T47D (cell line): ENCODE results near the gene UQCRC2.

ENCODE experiments used
- DNase-seq, 2 experiments: peaks; one replicate each; pipeline versions ENCODE4 v3.0.0 to v3.0.0-alpha.2; 2011 to 2012; ENCODE audit warnings: low read depth in 1 of 2, low spot score in 1 of 2
- JUND ChIP-seq: IDR thresholded peaks from 2 replicates; pipeline ENCODE4 v1.6.1; 2012; ENCODE audit warnings: low read depth
- in situ Hi-C: cut with HindIII; loops from 2 replicates; pipeline ENCODE4 v1.10.0; 2016; ENCODE audit warnings: low sequenced_read_pairs, low pct_unique_long_range_greater_than_20kb

Gene UQCRC2

DNA sequence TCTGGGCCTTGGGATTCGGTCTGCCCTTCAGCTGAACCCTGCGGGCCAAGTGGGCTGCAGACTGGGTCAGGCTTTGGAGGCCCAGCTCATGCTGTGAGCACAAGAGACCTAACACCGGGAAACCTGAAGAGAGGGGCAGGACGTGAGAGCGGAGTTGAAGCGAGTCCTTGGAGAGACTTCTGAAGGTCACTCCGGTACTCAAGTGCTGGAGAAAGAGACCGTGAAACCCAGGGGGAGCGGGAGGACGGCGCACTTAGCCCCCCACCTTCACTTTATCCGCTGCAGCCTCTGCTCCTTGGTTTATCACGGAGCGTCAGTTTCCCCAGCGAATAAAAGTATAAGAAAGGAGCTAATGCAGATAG, 361 bp downstream of the UQCRC2 start:
- DNase-seq: peak in 1 of 2 experiments; percentile 3
- in situ Hi-C loops: no loop called here
- no peak for TF ChIP-seq JUND

DNA sequence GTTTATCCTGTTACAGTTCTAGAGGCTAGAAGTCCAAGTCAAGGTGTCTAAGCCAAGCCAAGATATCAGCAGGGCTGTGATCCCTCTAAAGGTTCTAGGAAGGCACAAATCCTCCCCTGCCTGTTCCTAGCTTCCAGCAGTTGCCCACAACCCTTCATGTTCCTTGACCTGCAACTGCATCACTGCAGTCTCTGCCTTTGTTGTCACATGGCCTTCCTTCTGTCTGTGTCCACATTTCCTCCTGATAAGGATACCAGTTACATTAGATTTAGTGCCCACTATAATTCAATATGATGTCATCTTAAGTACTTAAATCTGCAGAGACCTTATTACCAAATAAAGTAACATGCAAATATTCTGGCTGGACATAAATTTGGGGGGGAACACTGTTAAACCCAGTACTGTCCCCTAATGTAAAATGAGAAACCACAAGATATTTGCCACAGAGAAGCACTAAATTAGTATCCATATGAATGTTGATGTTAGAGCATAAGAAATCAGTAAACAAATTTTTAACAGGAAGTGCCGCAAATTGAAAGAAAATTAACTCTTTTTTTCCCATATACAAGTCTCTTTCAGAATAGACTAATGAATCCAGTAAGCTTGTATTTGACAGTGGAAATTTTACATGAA, 4.7 kb downstream of the UQCRC2 start:
- no peak for DNase-seq
- in situ Hi-C loops: no loop called here
- TF ChIP-seq JUND: no peak

DNA sequence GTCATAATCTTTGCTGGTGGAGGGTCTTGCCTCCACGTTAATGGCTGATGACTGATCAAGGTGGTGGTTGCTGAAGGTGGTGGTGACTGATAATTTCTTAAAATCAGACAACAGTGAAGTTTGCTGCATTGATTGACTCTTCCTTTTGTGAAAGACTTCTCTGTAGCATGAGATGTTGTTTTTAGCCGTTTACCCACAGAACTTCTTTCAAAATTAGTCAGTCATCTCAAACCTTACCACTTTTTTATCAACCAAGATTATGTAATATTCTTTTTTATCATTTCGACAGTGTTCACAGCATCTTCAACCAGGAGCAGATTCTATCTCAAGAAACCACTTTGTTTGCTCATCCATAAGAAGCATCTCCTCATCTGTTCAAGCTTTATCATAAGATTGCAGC, 5.9 kb downstream of the UQCRC2 start:
- in situ Hi-C loops: no loop called here
- DNase-seq: no peak
- no peak for TF ChIP-seq JUND

DNA sequence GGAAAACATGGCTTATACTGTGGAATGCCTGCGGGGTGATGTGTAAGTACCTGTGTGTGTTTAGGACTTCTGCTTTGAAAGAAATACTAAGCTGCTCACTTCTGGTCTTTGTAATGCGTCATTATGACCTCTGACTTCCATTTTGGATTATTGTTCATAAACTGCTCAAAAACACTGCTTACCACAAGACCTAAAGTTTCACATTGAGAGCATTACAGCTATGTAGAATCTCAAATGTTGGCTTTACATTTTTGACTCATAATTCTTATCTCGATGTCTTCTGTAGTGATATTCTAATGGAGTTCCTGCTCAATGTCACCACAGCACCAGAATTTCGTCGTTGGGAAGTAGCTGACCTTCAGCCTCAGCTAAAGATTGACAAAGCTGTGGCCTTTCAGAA, 9.3 kb downstream of the UQCRC2 start:
- DNase-seq: no peak
- in situ Hi-C loops: no loop called here
- TF ChIP-seq JUND: no peak

DNA sequence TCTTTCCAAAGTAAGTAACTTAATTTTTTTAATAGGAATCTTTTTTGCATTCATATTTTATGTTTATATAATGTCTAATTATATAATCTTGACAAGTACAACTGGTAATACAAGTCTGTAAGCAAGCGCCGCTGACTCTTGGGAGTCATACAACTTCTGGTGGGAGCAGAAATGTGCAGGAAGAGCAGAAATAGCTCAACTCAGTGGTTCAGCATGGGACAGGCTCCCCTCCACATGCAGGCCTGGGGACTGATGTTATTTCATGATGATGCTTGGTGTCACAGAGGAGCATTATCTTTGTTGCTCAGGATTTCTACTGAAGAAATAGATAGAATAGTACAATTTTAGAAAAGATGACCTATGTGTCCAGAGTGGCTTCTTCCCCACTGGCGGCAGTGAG, 10.7 kb downstream of the UQCRC2 start:
- in situ Hi-C loops: no loop called here
- no peak for TF ChIP-seq JUND
- DNase-seq: no peak

DNA sequence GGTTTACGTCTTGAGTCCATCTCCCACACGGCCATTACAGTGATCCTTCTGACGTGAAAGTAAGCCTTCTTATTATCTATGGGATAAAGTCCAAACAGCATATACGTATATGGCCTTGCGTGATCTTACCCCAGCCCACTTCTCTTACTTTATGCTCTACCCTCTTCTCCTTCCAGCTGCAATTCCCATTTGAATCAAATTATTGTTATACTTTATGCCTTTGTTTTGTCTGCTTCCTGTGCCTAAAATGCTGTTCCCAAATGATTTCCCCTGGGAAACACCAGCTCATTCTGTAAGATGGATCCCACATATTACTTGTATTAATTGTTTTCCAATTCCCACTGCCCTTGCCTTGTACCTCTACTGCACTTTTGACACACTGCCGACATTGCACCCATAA, 11.2 kb downstream of the UQCRC2 start:
- in situ Hi-C loops: no loop called here
- no peak for DNase-seq
- TF ChIP-seq JUND: no peak

DNA sequence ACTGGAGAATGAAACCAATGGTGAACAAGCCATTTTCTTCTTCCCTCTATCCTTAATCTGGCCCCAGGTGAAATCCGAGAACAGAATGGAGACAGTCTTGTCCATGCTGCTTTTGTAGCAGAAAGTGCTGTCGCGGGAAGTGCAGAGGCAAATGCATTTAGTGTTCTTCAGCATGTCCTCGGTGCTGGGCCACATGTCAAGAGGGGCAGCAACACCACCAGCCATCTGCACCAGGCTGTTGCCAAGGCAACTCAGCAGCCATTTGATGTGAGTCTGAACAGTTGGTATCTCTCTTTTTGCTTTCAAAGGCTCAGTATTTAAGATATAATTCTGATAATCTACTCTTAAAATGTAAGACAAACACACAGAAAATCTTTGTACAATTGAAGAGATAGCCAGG, 18.7 kb downstream of the UQCRC2 start:
- in situ Hi-C loops: no loop called here
- TF ChIP-seq JUND: no peak
- DNase-seq: no peak

DNA sequence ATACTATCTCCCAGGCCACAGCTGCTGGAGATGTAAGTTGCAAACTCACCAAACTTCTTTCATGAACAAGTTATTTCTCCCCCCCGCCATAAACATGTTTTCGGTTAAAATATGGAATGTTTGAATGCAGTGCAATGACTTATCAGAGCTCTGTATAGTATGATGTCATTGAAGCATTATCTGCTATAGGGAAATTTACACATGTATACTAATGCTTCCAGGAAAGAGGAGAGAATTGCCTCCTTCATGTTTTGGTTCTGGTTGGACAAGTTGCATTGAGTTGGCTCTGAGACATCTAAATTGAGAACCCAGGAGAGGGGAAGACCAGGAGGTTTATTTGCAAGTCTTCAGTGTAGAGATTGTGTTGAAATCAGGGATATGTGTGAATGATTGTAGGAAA, 20.8 kb downstream of the UQCRC2 start:
- DNase-seq: no peak
- in situ Hi-C loops: no loop called here
- no peak for TF ChIP-seq JUND

DNA sequence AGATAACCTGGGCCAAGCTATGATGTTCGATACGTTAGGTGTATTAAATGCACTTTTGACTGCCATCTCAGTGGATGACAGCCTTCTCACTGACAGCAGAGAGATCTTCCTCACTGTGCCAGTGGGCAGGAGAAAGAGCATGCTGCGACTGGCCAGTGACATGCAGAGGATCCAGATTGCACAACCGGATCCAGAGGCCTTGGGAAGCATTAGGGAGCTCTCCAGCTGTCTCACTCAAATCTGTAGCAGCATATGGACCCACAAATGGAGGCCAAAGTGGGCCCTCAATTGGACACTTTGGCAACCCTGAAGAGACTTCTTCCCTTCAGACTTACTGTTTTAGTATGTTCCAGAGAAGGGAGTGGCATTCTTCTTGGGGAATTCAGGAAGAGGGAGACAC, 26.9 kb downstream of the UQCRC2 start:
- TF ChIP-seq JUND: no peak
- no peak for DNase-seq
- in situ Hi-C loops: no loop called here

DNA sequence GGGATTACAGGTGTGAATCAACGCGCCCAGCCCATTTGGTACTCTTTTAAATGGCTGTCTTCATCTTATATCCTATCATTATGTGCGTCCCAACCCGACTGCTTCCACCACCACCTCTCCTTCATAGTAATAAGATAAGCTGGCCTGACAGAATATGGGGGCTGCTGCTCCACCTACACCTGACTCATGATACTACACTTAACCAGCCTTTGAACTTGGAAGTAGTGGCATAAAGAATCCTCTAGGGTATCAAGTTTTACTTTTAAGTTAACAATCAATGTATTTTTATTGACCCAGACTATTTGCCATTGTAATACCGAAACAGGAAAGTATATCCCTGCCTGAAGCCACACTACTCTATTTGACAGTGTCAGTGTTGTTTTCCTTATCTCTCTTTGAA, 28.9 kb downstream of the UQCRC2 start:
- in situ Hi-C loops: no loop called here
- no peak for DNase-seq
- TF ChIP-seq JUND: no peak

DNA sequence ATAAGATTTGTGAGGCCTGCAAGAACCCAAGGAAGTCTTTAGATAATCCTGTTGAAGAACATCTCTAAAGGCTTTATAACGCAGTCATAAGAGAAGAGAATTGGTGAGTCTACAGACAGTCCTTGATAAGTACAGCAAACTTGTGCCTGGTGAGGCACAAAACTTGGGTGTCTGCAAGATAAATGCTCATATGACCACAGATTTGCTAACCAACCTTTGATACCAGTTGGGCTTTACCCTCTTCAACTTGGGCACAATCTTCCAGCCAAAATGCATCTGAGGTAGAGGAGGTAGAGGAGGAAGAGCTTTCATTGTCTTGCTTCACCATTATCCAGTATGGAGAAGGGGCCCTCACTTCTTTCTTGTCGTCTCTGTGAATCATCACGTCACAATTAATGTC, 30.9 kb downstream of the UQCRC2 start:
- no peak for TF ChIP-seq JUND
- DNase-seq: no peak
- in situ Hi-C loops: no loop called here

DNA sequence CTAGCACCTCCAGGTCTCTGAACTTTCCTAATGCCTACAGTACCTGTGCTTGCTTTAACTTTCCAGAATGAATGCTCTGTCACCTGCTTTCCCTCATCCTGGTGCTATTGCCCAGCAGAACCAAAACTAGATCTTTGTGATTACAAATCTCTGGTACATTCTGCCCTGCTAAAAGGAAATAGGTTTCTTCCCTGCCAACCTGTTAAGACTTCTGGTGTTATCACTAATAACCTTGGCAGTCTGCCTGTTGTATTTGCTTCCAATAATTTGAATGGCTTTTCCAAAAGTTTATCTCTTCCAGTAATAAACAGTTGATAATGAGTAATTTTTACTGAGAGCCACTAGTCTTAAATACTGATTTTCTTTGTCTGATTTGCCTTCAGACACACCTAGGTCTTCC, 32.4 kb downstream of the UQCRC2 start:
- no peak for TF ChIP-seq JUND
- in situ Hi-C loops: no loop called here
- DNase-seq: no peak

DNA sequence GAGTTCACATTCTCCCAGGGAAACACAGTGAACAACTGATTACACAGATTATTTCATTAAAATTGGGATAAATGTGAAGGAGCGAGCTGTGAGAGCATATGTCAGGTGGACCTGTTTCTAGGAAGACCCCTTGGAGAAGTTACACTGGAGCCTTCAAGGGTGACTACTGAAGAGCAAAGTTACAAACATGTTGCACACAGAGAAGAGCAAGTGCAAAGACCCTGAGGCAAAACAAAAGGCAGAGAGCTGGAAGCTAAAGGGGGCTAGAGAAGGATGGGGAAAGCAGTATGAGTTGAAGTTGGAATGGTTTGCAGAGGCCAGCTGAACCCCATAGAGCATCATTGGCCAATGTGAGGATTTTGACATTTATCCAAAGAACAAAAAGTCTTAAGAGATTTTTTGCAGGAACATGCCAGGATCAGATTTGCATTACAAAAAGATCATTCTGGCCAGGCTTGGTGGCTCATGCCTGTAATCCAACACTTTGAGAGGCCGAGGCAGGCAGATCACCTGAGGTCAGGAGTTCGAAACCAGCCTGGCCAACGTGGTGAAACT, 33.6 kb downstream of the UQCRC2 start:
- in situ Hi-C loops: no loop called here
- no peak for TF ChIP-seq JUND
- no peak for DNase-seq

DNA sequence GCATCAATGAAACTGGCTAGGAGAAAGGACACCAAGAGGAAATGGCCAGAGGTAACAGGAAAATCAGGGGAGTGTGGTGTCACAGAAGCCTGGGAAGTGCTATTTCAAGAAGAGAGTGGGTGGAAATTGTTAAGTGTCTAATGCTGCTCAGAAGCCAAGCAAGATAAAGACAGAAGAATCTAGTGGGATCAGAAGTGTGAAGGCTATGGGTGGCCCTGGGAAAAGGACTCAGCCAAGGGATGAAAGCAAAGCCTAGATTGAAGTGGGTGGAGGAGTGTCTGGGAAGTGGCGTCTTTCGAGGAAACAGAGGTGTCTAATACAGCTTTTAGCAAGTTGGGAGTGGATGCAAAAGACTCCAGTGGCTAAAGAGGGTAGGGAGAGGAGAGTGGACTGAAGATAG, 34.3 kb downstream of the UQCRC2 start:
- DNase-seq: no peak
- no peak for TF ChIP-seq JUND
- in situ Hi-C loops: no loop called here
